RPMI7951 (cell line): Measurements from ENCODE around the gene GTF3A. TPM values are rescaled to one million over a fixed set of nuclear protein-coding genes. Genes with fewer than 3 reads are reported as not detected.
A peak's percentile ranks its signal among the peaks of the same experiment; 100 is the strongest.
"Not testable (repeated sequence)": the region's sequence is repeated elsewhere in the genome, so short reads cannot be mapped to it uniquely, and the experiment has no call there.

ENCODE experiments used
- DNase-seq: peaks from one replicate; pipeline ENCODE4 v3.0.0-alpha.2; 2012; ENCODE audit warnings: low read depth
- total RNA-seq: library from RNA; depleted of rRNA; stranded (reverse); fragments of >200 nt; shearing (Covaris generic); gene quantifications from 2 replicates; pipeline ENCODE4 v1.2.3, GENCODE V29; 2014; rRNA removed

GTF3A gene
- total RNA-seq, result 168 and 185 TPM in 2 replicates

GRCh38 chr13:27424246-27425157 lies at the start of gene GTF3A:
GTF3A (plus strand) TSS chr13:27424619.
- peak; percentile 79 for DNase-seq

GRCh38 chr13:27374650-27375049 lies 49.8 kb upstream of the GTF3A start:
- peak; percentile 80 for DNase-seq

GRCh38 chr13:27375686-27376326 lies 48.6 kb upstream of the GTF3A start:
- DNase-seq, result peak; percentile 58

- DNase-seq, result no peak
Observed at GRCh38 chr13:27379126-27379525, 45.3 kb upstream of the GTF3A start.

GRCh38 chr13:27379694-27380641 lies 44.5 kb upstream of the GTF3A start:
- DNase-seq, result peak; percentile 43

- no peak for DNase-seq
Observed at GRCh38 chr13:27381601-27382000, 42.8 kb upstream of the GTF3A start.

- DNase-seq, result no peak
Observed at GRCh38 chr13:27383104-27383921, 41.1 kb upstream of the GTF3A start.

GRCh38 chr13:27384285-27384684 lies 40.1 kb upstream of the GTF3A start:
- no peak for DNase-seq

- DNase-seq, result no peak
Observed at GRCh38 chr13:27388241-27388640, 36.2 kb upstream of the GTF3A start.

- DNase-seq, result no peak
Observed at GRCh38 chr13:27389891-27390290, 34.5 kb upstream of the GTF3A start.

- no peak for DNase-seq
Observed at GRCh38 chr13:27391471-27391870, 32.9 kb upstream of the GTF3A start.

GRCh38 chr13:27393101-27393500 lies 31.3 kb upstream of the GTF3A start:
- no peak for DNase-seq

- DNase-seq, result no peak
Observed at GRCh38 chr13:27395007-27395510, 29.4 kb upstream of the GTF3A start.

- no peak for DNase-seq
Observed at GRCh38 chr13:27396252-27396846, 28.1 kb upstream of the GTF3A start.

- DNase-seq, result no peak
Observed at GRCh38 chr13:27398360-27398759, 26.1 kb upstream of the GTF3A start.

GRCh38 chr13:27400405-27400804 lies 24.0 kb upstream of the GTF3A start:
- DNase-seq, result not testable (repeated sequence)

GRCh38 chr13:27401210-27401609 lies 23.2 kb upstream of the GTF3A start:
- no peak for DNase-seq

- DNase-seq, result peak; percentile 48
Observed at GRCh38 chr13:27403203-27403678, 21.2 kb upstream of the GTF3A start.

- no peak for DNase-seq
Observed at GRCh38 chr13:27403727-27404385, 20.6 kb upstream of the GTF3A start.

- DNase-seq, result no peak
Observed at GRCh38 chr13:27404680-27405079, 19.7 kb upstream of the GTF3A start.
